H1 (cell line): Measurements from ENCODE around the gene CCNH. TPM values are rescaled to one million over a fixed set of nuclear protein-coding genes. Genes with fewer than 3 reads are reported as not detected.

Source experiments
- CTCF ChIA-PET: fragments of 300-600 bp; sonication (Branson Sonifier 250); formaldehyde crosslinking; loops from one replicate; lab custom pipeline; 2021; ENCODE audit not compliant: partially characterized antibody; lab: Charles Lee
- POLR2A ChIA-PET: fragments of 300-600 bp; sonication (Branson Sonifier 250); formaldehyde crosslinking; loops from one replicate; lab custom pipeline; 2021; ENCODE audit warnings: inconsistent platforms; ENCODE audit not compliant: partially characterized antibody; lab: Charles Lee
- DNase-seq, 2 experiments: peaks; one replicate each; pipeline versions ENCODE4 v3.0.0 to v3.0.0-alpha.2; 2010 to 2022; ENCODE audit warnings: low spot score in 2 of 2, low read depth in 1 of 2, mixed read lengths in 1 of 2
- FAIRE-seq: peaks from 2 replicates; lab custom pipeline; 2011; peaks lifted over from hg19 to GRCh38; lab: Jason Lieb, UNC
- H2AFZ ChIP-seq: 2 replicates; pipeline ENCODE4 v1.8.1; 2012; ENCODE audit warnings: low read length, inconsistent platforms
- H2AK5ac ChIP-seq: 2 replicates; pipeline ENCODE4 v1.6.1; 2013; ENCODE audit warnings: low read depth, low read length
- H2BK120ac ChIP-seq: replicated peaks from 2 replicates; pipeline ENCODE3; 2013; ENCODE audit warnings: low read depth, low read length, inconsistent platforms
- H2BK12ac ChIP-seq: 2 replicates; pipeline ENCODE4 v1.6.1; 2013; ENCODE audit warnings: low read depth, low read length
- H2BK15ac ChIP-seq: 2 replicates; pipeline ENCODE4 v1.6.1; 2013; ENCODE audit warnings: low read length
- H2BK20ac ChIP-seq: 2 replicates; pipeline ENCODE4 v1.6.1; 2013; ENCODE audit warnings: low read length
- H2BK5ac ChIP-seq: 2 replicates; pipeline ENCODE4 v1.6.1; 2013; ENCODE audit warnings: low read depth, low read length
- H3K14ac ChIP-seq: 2 replicates; pipeline ENCODE4 v1.6.1; 2013; ENCODE audit warnings: inconsistent platforms; ENCODE audit not compliant: insufficient read length
- H3K18ac ChIP-seq: 2 replicates; pipeline ENCODE4 v1.6.1; 2013; ENCODE audit warnings: low read length; ENCODE audit errors: extremely low read depth
- H3K23ac ChIP-seq: 2 replicates; pipeline ENCODE4 v1.6.1; 2013; ENCODE audit warnings: inconsistent platforms; ENCODE audit not compliant: insufficient read length
- H3K23me2 ChIP-seq: 2 replicates; pipeline ENCODE4 v1.6.1; 2013; ENCODE audit warnings: low read depth, low read length
- H3K27ac ChIP-seq: 2 replicates; pipeline ENCODE4 v1.6.1; 2011; ENCODE audit warnings: low read depth, low read length, inconsistent platforms
- H3K27me3 ChIP-seq, 4 experiments: replicated peaks in 1 of 4; 1 replicate in 1 of 4; 2 replicates in 3 of 4; pipeline versions ENCODE4 v1.6.1 to v1.8.1; 2011 to 2013; ENCODE audit warnings: low read length in 3 of 4, mild to moderate bottlenecking in 3 of 4, inconsistent platforms in 2 of 4, mixed read lengths in 2 of 4, moderate library complexity in 1 of 4; ENCODE audit not compliant: control insufficient read depth in 3 of 4, insufficient read depth in 3 of 4; ENCODE audit errors: extremely low read depth in 1 of 4
- H3K36me3 ChIP-seq, 4 experiments: 2 replicates each; pipeline versions ENCODE4 v1.6.1 to v1.8.1; 2011 to 2013; ENCODE audit warnings: mild to moderate bottlenecking in 4 of 4, low read length in 3 of 4, moderate library complexity in 2 of 4, control low read depth in 1 of 4, inconsistent platforms in 1 of 4; ENCODE audit not compliant: insufficient read depth in 4 of 4, control insufficient read depth in 2 of 4
- H3K4ac ChIP-seq: replicated peaks from 2 replicates; pipeline ENCODE3; 2013; ENCODE audit warnings: low read length, low read depth, mixed read lengths, inconsistent platforms; ENCODE audit not compliant: insufficient read length
- H3K4me1 ChIP-seq, 4 experiments: replicated peaks in 1 of 4; 1 replicate in 1 of 4; 2 replicates in 3 of 4; pipeline versions ENCODE4 v1.6.1 to v1.8.1; 2011 to 2013; ENCODE audit warnings: low read length in 3 of 4, inconsistent platforms in 2 of 4, mixed read lengths in 1 of 4; ENCODE audit not compliant: insufficient read depth in 4 of 4, control insufficient read depth in 3 of 4
- H3K4me2 ChIP-seq, 2 experiments: 2 replicates each; pipeline versions ENCODE4 v1.6.1 to v1.8.1; 2011 to 2013; ENCODE audit warnings: low read depth in 2 of 2, low read length in 2 of 2, control low read depth in 1 of 2, inconsistent platforms in 1 of 2, mild to moderate bottlenecking in 1 of 2; ENCODE audit not compliant: insufficient read depth in 1 of 2
- H3K4me3 ChIP-seq, 4 experiments: fragments of 200-600, 300-600 bp in 1 of 4; sonication (generic), shearing (Covaris generic), sonication (Bioruptor Twin) in 1 of 4; 2 replicates each; pipeline versions ENCODE4 v1.5.1 to v1.8.1; 2011 to 2016; ENCODE audit warnings: low read length in 4 of 4, low read depth in 3 of 4, control low read depth in 2 of 4, inconsistent platforms in 2 of 4, mild to moderate bottlenecking in 2 of 4, mixed read lengths in 1 of 4, moderate library complexity in 1 of 4; ENCODE audit not compliant: insufficient read depth in 2 of 4; ENCODE audit errors: extremely low read depth in 1 of 4
- H3K56ac ChIP-seq: replicated peaks from 2 replicates; pipeline ENCODE3; 2013; ENCODE audit warnings: low read depth, mild to moderate bottlenecking, mixed read lengths, low read length, inconsistent platforms; ENCODE audit not compliant: insufficient read length
- H3K79me1 ChIP-seq: 2 replicates; pipeline ENCODE4 v1.6.1; 2013; ENCODE audit warnings: low read depth, low read length, control low read depth
- H3K79me2 ChIP-seq, 2 experiments: 2 replicates each; pipeline versions ENCODE4 v1.6.1 to v1.8.1; 2012 to 2013; ENCODE audit warnings: low read length in 2 of 2, mild to moderate bottlenecking in 2 of 2, inconsistent platforms in 1 of 2; ENCODE audit not compliant: insufficient read depth in 2 of 2, control insufficient read depth in 1 of 2
- H3K9ac ChIP-seq, 4 experiments: replicated peaks in 1 of 4; 1 replicate in 1 of 4; 2 replicates in 3 of 4; pipeline versions ENCODE4 v1.6.1 to v1.8.1; 2011 to 2013; ENCODE audit warnings: low read depth in 3 of 4, low read length in 3 of 4, control low read depth in 2 of 4, mild to moderate bottlenecking in 2 of 4, moderate library complexity in 2 of 4, inconsistent platforms in 1 of 4; ENCODE audit errors: extremely low read depth in 1 of 4
- H3K9me3 ChIP-seq, 2 experiments: 2 replicates each; pipeline versions ENCODE4 v1.6.1 to v1.8.1; 2012 to 2013; ENCODE audit warnings: mild to moderate bottlenecking in 2 of 2, moderate library complexity in 2 of 2, control low read depth in 1 of 2, inconsistent platforms in 1 of 2, low read depth in 1 of 2, low read length in 1 of 2, mixed read lengths in 1 of 2; ENCODE audit not compliant: insufficient read depth in 2 of 2
- H4K20me1 ChIP-seq, 2 experiments: replicated peaks in 1 of 2; 2 replicates each; pipeline versions ENCODE3 to v1.8.1; 2011 to 2013; ENCODE audit warnings: inconsistent platforms in 2 of 2, low read length in 2 of 2, mild to moderate bottlenecking in 1 of 2; ENCODE audit not compliant: insufficient read depth in 2 of 2, control insufficient read depth in 1 of 2
- H4K5ac ChIP-seq: 2 replicates; pipeline ENCODE4 v1.6.1; 2013; ENCODE audit warnings: low read length, low read depth, mixed read lengths, inconsistent platforms; ENCODE audit not compliant: insufficient read length
- H4K8ac ChIP-seq: 2 replicates; pipeline ENCODE4 v1.8.0; 2013; ENCODE audit warnings: mild to moderate bottlenecking, moderate library complexity, low read length, inconsistent platforms; ENCODE audit not compliant: insufficient read depth; ENCODE audit errors: extremely low read depth
- H4K91ac ChIP-seq: replicated peaks from 2 replicates; pipeline ENCODE3; 2013; ENCODE audit warnings: low read length, mixed read lengths, inconsistent platforms; ENCODE audit not compliant: insufficient read length
- RFX5 ChIP-seq: IDR thresholded peaks from 2 replicates; pipeline ENCODE4 v1.6.1; 2011; ENCODE audit warnings: low read depth, low read length, improper control_type of control experiment, borderline replicate concordance
- SRF ChIP-seq: IDR thresholded peaks from 2 replicates; pipeline ENCODE4 v1.6.1; 2011; ENCODE audit warnings: mild to moderate bottlenecking, low read depth, low read length, moderate library complexity
- whole genome bisulfite sequencing, 2 experiments: shearing (Covaris generic) in 1 of 2; methylation state at CpG; one replicate each; pipeline versions ENCODE4 v1.1.6 to v1.1.7; 2013 to 2015; ENCODE audit warnings: low lambda C conversion rate in 2 of 2, mixed read lengths in 2 of 2, inconsistent platforms in 1 of 2, low coverage in 1 of 2, missing lambda C conversion rate in 1 of 2; ENCODE audit not compliant: insufficient replicate concordance in 2 of 2, insufficient coverage in 1 of 2, insufficient read length in 1 of 2; ENCODE audit errors: extremely low coverage in 1 of 2, missing lambda C conversion rate in 1 of 2; 5-methylcytosine and 5-hydroxymethylcytosine counted together
- polyA plus RNA-seq, 7 experiments: library from polyadenylated mRNA; depleted of rRNA in 3 of 7; stranded (reverse) in 5 of 7; unstranded in 2 of 7; fragments of >200 nt in 5 of 7; fragments of 200-250 nt in 2 of 7; gene quantifications; 1 replicate in 5 of 7; 2 replicates in 1 of 7; 4 replicates in 1 of 7; pipeline versions ENCODE4 v1.2.1 to v1.2.3, GENCODE V29; 2011 to 2013; ENCODE audit warnings: missing spikeins in 2 of 7, mixed read lengths in 2 of 7
- total RNA-seq: library from RNA; stranded (reverse); fragmentation: NEBNext Ultra II Directional; extraction: Animal tissue kit (Norgen Biotek cat#: 25700); gene quantifications from 2 replicates; pipeline ENCODE4 v1.2.1, GENCODE V29; 2021

CCNH gene
- total and polyA plus RNA-seq, 2 of the 8 experiments (the other 6 are each of a cell fraction or from before 2014, with no cell fraction given): 38.2 to 41.8 TPM

- Histone ChIP-seq H3K23ac (no peak overlapping the region), H3K79me2 (no peaks in the 10 kb centered on the region), H2AK5ac (no peak overlapping the region), H2BK20ac (no peak overlapping the region), H2BK12ac (no peak overlapping the region), H3K4me2 (no peak overlapping the region), H4K8ac (no peak overlapping the region), H3K9me3 (no peaks in the 10 kb centered on the region), H4K91ac (no peak overlapping the region), H4K5ac (no peak overlapping the region), H2BK5ac (no peak overlapping the region), H3K79me1 (no peaks in the 10 kb centered on the region), H3K9ac (no peak overlapping the region), H3K14ac (no peak overlapping the region), H3K27me3 (peaks cover 0 to 1% (median 0%) of the 10 kb centered on the region in 4 experiments; a peak in 1 of 7 replicates), H3K4me3 (no peak overlapping the region), H3K4ac (no peak overlapping the region), H2BK15ac (no peak overlapping the region), H2BK120ac (no peak overlapping the region), H3K23me2 (peaks cover 2% of the 10 kb centered on the region; the same call in 1 of the 2 replicates), H3K56ac (no peak overlapping the region), H3K18ac (no peak overlapping the region), H4K20me1 (no peaks in the 10 kb centered on the region), H3K27ac (no peak overlapping the region), H2AFZ (no peak overlapping the region), H3K4me1 (no peaks in the 10 kb centered on the region), H3K36me3 (no peaks in the 10 kb centered on the region)
- TF ChIP-seq RFX5 (no peak), SRF (no peak)
- FAIRE-seq (no peak), DNase-seq (no peak)
- 78% methylated on average over 1 of the region's 1 CpG; no CpG with 5 or more reads in 1 of the 2 experiments for WGBS, 2 experiments
- ChIA-PET POLR2A (no interaction called here), CTCF (no interaction called here)
These were observed 21.7 kb upstream of the CCNH start for GRCh38 chr5:87434461-87434860.
